ENCODE data around the gene CCKAR. TPM values are rescaled to one million over a fixed set of nuclear protein-coding genes. Genes with fewer than 3 reads are reported as not detected.

The CCKAR gene
- total RNA-seq, 1 donor from 2014 or later, result 13.7 TPM

GRCh38 chr4:26433556-26433955 is 56.7 kb downstream of the CCKAR start:
- H3K9me3 Mint-ChIP-seq, result no peaks in the 10 kb centered on the region
- no peak for DNase-seq (ENCODE audit: extremely low spot score, unreplicated experiment)

GRCh38 chr4:26432419-26432818 is 57.9 kb downstream of the CCKAR start:
- Mint-ChIP-seq H3K36me3 (peaks cover 42% of the 10 kb centered on the region), H3K27ac (no peak overlapping the region), H3K27me3 (no peaks in the 10 kb centered on the region), H3K4me3 (no peak overlapping the region), H3K4me1 (ENCODE audit: unreplicated experiment) (peaks cover 21% of the 10 kb centered on the region), H3K9me3 (no peaks in the 10 kb centered on the region)
- no peak for TF ChIP-seq CTCF (conservative IDR thresholded peaks at IDR 0.05)
- no peak for DNase-seq (ENCODE audit: extremely low spot score, unreplicated experiment)

More at GRCh38 chr4:26433556-26433955, 56.7 kb downstream of the CCKAR start:
- Mint-ChIP-seq H3K27me3 (no peaks in the 10 kb centered on the region), H3K4me3 (no peak overlapping the region), H3K27ac (no peak overlapping the region), H3K4me1 (ENCODE audit: unreplicated experiment) (peaks cover 18% of the 10 kb centered on the region), H3K36me3 (peaks cover 38% of the 10 kb centered on the region)
- TF ChIP-seq CTCF (conservative IDR thresholded peaks at IDR 0.05), result no peak

GRCh38 chr4:26431461-26432180 is 58.7 kb downstream of the CCKAR start:
- H3K27ac Mint-ChIP-seq, result no peak overlapping the region
- no peak for DNase-seq (ENCODE audit: extremely low spot score, unreplicated experiment)
- no peaks in the 10 kb centered on the region for H3K9me3 Mint-ChIP-seq
- H3K36me3 Mint-ChIP-seq, result peaks cover 44% of the 10 kb centered on the region
- TF ChIP-seq CTCF (conservative IDR thresholded peaks at IDR 0.05), result no peak
- peaks cover 29% of the 10 kb centered on the region for H3K4me1 Mint-ChIP-seq (ENCODE audit: unreplicated experiment)
- H3K27me3 Mint-ChIP-seq, result no peaks in the 10 kb centered on the region
- no peak overlapping the region for H3K4me3 Mint-ChIP-seq

Other genes starting within 250 kb of the CCKAR start
- gene RBPJ, start 169.5 kb downstream of the CCKAR start, total RNA-seq (ENCODE audit: low replicate concordance), result 61.5 and 95.4 TPM in 2 replicates
- gene TBC1D19, start 93.6 kb upstream of the CCKAR start, total RNA-seq (ENCODE audit: low replicate concordance), result 8.3 and 11.8 TPM in 2 replicates